ENCODE measurements around the gene ENAH. TPM values are rescaled to one million over a fixed set of nuclear protein-coding genes. Genes with fewer than 3 reads are reported as not detected.

Gene ENAH
- total RNA-seq, 1 experiment from 2014 or later: 285 TPM

DNA sequence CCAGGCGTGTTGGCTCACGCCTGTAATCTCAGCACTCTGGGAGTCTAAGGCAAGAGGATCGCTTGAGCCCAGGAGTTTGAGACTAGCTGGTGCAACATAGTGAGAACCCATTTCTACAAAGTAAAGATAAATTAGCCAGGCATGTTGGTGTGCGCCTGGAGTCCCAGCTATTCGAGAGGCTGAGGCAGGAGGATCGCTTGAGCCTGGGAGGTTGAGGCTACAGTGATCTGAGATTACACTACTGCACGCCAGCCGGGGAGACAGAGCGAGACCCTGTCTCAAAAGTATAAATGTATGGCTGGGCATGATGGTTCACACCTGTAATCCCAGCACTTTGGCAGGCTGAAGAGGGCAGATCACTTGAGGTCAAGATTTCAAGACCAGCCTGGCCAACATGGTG, 173.6 kb downstream of the ENAH start:
- Mint-ChIP-seq H3K27ac (no peak overlapping the region), H3K9me3 (no peaks in the 10 kb centered on the region), H3K4me1 (peaks cover 23 to 28% of the 10 kb centered on the region in 2 experiments), H3K27me3 (ENCODE audit: low read depth) (peaks cover 16% of the 10 kb centered on the region), H3K36me3 (ENCODE audit: insufficient read depth in 1 of 3, low read depth in 3 of 3) (no peaks in the 10 kb centered on the region), H3K4me3 (no peak overlapping the region)
- no peak overlapping the region for H2BK120ac ChIP-seq (ENCODE audit: low read depth, low read length, poor library complexity, severe bottlenecking)
- H3T11ph ChIP-seq (ENCODE audit: low read length): no peak overlapping the region
- H2BK20ac ChIP-seq (ENCODE audit: low read depth, low read length, poor library complexity, severe bottlenecking): no peak overlapping the region
- H3K4me1 ChIP-seq (ENCODE audit: insufficient read depth, low read length): 0 out of 2 replicates have a peak, but pooled peaks cover 2% of the 10 kb centered on the region
- no peak overlapping the region for H3K18ac ChIP-seq (ENCODE audit: insufficient read length, low read depth, low read length)
- H2AK5ac ChIP-seq (ENCODE audit: insufficient read length, low read length): no peak overlapping the region
- H4K5ac ChIP-seq (ENCODE audit: insufficient read length, low read depth, low read length): no peak overlapping the region
- H3K9ac ChIP-seq (ENCODE audit: extremely low read depth, insufficient read length, low read length): no peak overlapping the region
- no peaks in the 10 kb centered on the region for H3K79me1 ChIP-seq (ENCODE audit: insufficient read depth, low read depth, low read length, poor library complexity, severe bottlenecking)
- H3K56ac ChIP-seq (ENCODE audit: insufficient read length, low read depth, low read length): no peak overlapping the region
- no peak overlapping the region for H3K4ac ChIP-seq (ENCODE audit: low read depth, low read length)
- H2BK5ac ChIP-seq (ENCODE audit: insufficient read length, low read length): no peak overlapping the region
- no peak overlapping the region for H2BK12ac ChIP-seq (ENCODE audit: insufficient read length, low read depth, low read length)
- H4K8ac ChIP-seq (replicated peaks; ENCODE audit: insufficient read length, low read depth, low read length): no peak overlapping the region
- DNase-seq: peak; percentile 11
- H3K14ac ChIP-seq (ENCODE audit: insufficient read depth, low read length): no peak overlapping the region
- WGBS (ENCODE audit: extremely low coverage, insufficient read length, low lambda C conversion rate): no CpG with 5 or more reads among the region's 9 CpGs
- no peaks in the 10 kb centered on the region for H3K79me2 ChIP-seq (ENCODE audit: insufficient read depth, low read length)
- H2AFZ ChIP-seq (ENCODE audit: low read length): no peak overlapping the region
- H3K27me3 ChIP-seq (ENCODE audit: insufficient read depth, low read length): no peaks in the 10 kb centered on the region
- H3K27ac ChIP-seq (ENCODE audit: insufficient read length, low read depth, low read length): no peak overlapping the region
- H4K91ac ChIP-seq (ENCODE audit: insufficient read length, low read depth, low read length): no peak overlapping the region
- H3K4me2 ChIP-seq (ENCODE audit: insufficient read depth, insufficient read length, low read length): no peak overlapping the region
- no peaks in the 10 kb centered on the region for H3K23me2 ChIP-seq (ENCODE audit: insufficient read length, low read depth, low read length, poor library complexity, severe bottlenecking)
- TF ChIP-seq, protein P1, sequence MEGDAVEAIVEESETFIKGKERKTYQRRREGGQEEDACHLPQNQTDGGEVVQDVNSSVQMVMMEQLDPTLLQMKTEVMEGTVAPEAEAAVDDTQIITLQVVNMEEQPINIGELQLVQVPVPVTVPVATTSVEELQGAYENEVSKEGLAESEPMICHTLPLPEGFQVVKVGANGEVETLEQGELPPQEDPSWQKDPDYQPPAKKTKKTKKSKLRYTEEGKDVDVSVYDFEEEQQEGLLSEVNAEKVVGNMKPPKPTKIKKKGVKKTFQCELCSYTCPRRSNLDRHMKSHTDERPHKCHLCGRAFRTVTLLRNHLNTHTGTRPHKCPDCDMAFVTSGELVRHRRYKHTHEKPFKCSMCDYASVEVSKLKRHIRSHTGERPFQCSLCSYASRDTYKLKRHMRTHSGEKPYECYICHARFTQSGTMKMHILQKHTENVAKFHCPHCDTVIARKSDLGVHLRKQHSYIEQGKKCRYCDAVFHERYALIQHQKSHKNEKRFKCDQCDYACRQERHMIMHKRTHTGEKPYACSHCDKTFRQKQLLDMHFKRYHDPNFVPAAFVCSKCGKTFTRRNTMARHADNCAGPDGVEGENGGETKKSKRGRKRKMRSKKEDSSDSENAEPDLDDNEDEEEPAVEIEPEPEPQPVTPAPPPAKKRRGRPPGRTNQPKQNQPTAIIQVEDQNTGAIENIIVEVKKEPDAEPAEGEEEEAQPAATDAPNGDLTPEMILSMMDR (conservative IDR thresholded peaks at IDR 0.05): no peak
- no peaks in the 10 kb centered on the region for H4K20me1 ChIP-seq (ENCODE audit: control insufficient read depth, insufficient read depth, insufficient read length)
- H3K23ac ChIP-seq (ENCODE audit: insufficient read length, low read depth, low read length): no peak overlapping the region
- H3K9me3 ChIP-seq (ENCODE audit: control insufficient read depth, low read depth, low read length): no peaks in the 10 kb centered on the region
- H2BK15ac ChIP-seq (ENCODE audit: low read depth, low read length): no peak overlapping the region
